NCI-H2081 treated with DMSO at 0.1 percent for 48 hours (cell line): ENCODE data around the gene UBE2Q2.
A peak's percentile ranks its signal among the peaks of the same experiment; 100 is the strongest.
"Not testable (repeated sequence)": the region's sequence is repeated elsewhere in the genome, so short reads cannot be mapped to it uniquely, and the experiment has no call there.

Experiments used
- DNase-seq: peaks from one replicate; lab custom pipeline; 2025; lab: John Stamatoyannopoulos, UW

UBE2Q2 gene

GRCh38 chr15:75842722-75843677 lies at the start of gene UBE2Q2:
Gene UBE2Q2 (plus strand): TSS chr15:75843447. CDS start chr15:75843667, 220 bp downstream.
- DNase-seq = no peak

DNA sequence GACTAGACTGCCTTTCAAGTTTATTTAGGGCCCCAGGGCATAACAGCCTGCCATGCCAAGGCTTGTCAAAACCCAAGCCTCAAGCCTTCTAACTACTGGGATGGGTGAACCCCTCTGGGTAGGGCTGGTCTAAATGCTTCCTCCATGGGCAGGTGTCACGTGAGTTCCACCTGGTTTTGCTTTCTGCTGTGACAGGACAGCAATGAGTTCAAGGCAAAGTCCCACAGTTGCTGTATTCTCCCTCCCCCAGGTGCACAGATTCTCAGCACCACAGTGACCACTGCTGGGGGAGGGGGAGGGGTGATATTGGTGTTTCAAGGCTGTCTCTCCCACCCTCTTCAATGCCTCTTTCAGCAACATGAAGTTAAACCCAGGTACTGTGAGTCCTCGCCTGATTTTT lies 46.9 kb upstream of the UBE2Q2 start:
- no peak for DNase-seq

- DNase-seq = not testable (repeated sequence)
These were observed 46.1 kb upstream of the UBE2Q2 start for GRCh38 chr15:75797146-75797545.

- DNase-seq = no peak
These were observed 44.1 kb upstream of the UBE2Q2 start for GRCh38 chr15:75799190-75799589.

GRCh38 chr15:75800409-75800808 lies 42.8 kb upstream of the UBE2Q2 start:
- not testable (repeated sequence) for DNase-seq

GRCh38 chr15:75801859-75802593 lies 41.2 kb upstream of the UBE2Q2 start:
- peak; percentile 61 for DNase-seq

DNA sequence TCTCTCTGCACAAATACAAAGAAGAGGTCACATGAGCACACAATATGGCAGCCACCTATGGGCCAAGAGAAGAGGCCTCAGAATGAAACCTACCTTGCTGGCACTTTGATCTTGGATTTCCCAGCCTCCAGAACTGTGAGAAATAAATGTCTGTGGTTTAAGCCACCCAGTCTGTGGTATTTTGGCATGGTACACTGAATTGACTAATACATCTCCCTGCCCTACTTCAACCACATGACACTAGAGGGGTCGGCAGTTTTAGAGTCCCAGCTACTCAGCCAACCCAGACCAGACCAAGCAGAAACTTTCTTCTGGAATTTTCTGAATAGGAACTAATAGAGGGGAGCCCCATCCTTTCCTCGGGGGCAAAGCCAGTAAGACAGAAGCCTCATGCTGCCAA lies 35.8 kb upstream of the UBE2Q2 start:
- not testable (repeated sequence) for DNase-seq

GRCh38 chr15:75808009-75808408 lies 35.2 kb upstream of the UBE2Q2 start:
- DNase-seq = not testable (repeated sequence)

DNA sequence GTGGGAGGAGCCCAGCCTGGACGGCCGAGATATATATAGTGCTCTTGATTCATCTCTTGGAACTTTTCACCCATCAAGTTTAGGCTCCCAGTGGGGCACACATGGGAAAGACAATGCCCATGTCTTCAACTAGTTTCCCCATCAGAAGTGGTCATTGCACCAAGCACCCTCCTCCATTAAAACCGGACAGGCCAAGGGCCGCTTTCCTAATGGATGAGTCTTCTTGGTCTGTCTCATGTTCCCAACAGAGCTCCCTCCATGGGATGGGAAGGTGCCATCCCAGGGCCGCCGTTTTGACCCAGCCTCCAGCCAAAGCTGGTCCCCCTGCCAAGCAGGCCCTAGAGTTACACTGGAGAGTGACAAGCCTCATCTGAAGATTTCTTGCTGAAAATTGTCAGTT lies 34.7 kb upstream of the UBE2Q2 start:
- no peak for DNase-seq

- DNase-seq = no peak
These were observed 33.1 kb upstream of the UBE2Q2 start for GRCh38 chr15:75809986-75810750.

GRCh38 chr15:75810874-75811498 lies 32.3 kb upstream of the UBE2Q2 start:
- DNase-seq = no peak

DNA sequence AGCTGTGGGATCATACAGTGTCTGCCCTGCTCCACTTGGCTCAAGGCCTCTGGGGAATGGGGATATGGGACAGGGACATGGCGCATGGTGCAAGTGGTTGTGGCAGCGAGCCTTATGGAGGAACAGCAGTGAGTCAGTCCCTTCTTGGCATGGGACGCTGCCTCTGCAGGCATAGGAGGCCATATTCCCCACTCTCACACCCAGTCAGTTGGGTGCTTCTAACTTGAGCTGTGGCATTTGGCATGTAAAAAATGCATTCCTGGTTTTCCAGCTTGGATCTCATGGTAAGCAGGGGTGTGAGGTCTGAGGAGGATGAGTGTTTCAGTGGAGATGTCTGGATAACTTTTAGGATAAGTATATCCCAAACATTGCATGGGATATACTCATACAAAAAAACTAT lies 31.6 kb upstream of the UBE2Q2 start:
- no peak for DNase-seq

DNA sequence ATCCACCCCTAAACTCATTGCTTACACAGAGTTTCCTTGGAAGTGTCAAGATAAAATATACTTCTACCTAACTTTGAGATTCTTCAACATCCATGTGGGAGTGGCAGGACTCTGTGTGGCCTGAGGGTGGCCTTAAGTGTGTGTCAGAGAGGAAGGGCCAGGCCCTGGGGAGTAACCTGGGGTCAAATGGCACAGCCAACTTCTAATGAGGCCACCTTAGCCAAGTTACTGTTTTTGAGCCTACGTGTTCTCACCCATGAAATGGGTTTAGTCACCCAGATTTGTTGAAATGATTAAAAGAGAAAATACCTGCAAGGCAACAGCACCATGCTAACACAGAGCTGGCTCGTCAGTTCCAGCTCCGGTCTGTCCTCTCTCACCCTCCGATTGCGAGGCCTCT lies 28.5 kb upstream of the UBE2Q2 start:
- DNase-seq = no peak

GRCh38 chr15:75815811-75816719 lies 27.2 kb upstream of the UBE2Q2 start:
- DNase-seq = no peak

DNA sequence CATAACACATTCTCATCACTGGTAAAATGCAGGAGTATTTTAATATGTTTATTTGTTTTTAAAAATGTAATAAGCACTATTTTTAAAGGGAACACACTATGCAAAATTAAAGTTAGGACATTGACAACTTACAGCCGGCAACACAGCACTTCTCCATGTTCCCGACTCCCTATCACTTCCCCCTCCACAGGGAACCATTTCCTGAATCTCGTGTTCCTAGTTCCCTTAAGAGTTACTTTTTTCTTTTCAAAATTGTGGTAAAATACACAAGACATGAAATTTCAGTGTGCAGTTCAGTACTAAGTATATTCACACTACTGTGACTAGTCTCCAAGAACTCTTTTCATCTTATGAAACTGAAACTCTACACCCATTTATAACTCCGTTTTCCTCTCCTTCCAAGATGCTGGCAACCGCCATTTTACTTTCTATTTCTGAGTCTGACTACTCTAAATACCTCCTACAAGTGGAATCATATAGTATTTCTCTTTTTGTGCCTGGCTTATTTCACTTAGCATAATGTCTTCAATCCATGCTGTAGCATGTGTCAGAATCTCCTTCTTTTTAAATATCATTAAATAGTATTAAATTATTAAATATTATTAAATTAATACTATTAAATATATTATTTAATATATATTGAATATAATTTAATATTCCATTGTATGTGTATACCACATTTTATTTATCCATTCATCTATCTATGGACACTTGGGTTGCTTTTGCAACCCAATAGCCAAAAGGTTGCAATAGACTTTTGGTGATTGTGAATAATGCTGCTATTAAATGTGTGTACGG lies 25.9 kb upstream of the UBE2Q2 start:
- no peak for DNase-seq

DNA sequence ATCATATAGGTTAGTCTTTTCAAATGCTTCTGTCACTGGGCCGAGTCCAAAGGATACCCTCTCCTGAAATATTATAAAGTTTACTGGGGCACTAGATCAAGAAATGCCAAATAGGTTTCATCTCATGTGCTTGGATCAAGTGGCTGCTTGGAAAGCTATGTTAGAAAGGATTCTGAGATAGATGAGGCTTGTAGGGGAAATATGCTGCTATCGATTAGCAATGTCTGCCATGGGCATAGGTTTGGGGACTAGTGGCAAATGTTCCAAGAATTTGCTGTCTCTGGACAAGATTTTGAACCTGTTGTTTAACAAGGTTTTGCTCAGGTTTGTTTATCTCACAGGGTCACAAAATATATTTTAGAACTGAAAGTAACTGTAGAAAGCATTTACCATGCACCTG lies 23.0 kb upstream of the UBE2Q2 start:
- no peak for DNase-seq

- DNase-seq = no peak
These were observed 21.4 kb upstream of the UBE2Q2 start for GRCh38 chr15:75821786-75822345.

DNA sequence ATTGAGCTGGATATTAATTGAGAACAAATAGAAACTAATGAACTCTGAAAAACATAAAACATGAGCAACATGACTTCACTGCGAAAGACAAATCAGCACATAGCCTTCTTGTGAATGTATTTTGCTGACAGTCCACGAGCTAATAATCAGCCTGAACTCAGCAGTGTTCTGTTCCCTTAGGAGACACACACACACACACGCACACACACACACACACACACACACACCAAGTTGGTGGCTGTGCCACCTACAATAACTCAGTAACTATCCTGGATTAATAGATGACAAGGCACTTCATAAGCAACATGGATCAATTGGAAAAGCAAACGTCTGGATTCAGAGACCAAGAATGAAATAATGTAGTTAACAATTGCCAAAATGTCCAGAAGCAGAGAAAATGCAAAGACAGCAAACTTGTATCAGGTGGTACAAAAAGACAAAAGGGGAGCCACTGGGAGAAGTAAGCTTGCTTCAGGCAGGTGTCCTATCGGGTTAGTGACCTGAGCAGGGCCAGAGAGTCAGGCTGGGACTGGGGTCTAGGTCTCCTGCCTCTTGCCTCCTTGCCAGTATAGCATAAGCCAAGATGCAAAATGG lies 20.5 kb upstream of the UBE2Q2 start:
- no peak for DNase-seq
